Fibroblast of mammary gland (primary cell): ENCODE measurements around the gene ACOX3.

Experiments used
- DNase-seq: peaks from one replicate; pipeline ENCODE4 v3.0.0-alpha.2; 2010; ENCODE audit warnings: low read depth
- H3K4me3 ChIP-seq: 2 replicates; pipeline ENCODE4 v1.5.1; 2011; ENCODE audit warnings: low read depth, mild to moderate bottlenecking, low read length, moderate library complexity; ENCODE audit not compliant: control insufficient read depth
- CTCF ChIP-seq: conservative IDR thresholded peaks from 2 replicates; pipeline ENCODE4 v1.5.1; 2011; ENCODE audit warnings: low read depth, low read length, inconsistent platforms; ENCODE audit not compliant: control insufficient read depth, insufficient read depth

Gene ACOX3

DNA sequence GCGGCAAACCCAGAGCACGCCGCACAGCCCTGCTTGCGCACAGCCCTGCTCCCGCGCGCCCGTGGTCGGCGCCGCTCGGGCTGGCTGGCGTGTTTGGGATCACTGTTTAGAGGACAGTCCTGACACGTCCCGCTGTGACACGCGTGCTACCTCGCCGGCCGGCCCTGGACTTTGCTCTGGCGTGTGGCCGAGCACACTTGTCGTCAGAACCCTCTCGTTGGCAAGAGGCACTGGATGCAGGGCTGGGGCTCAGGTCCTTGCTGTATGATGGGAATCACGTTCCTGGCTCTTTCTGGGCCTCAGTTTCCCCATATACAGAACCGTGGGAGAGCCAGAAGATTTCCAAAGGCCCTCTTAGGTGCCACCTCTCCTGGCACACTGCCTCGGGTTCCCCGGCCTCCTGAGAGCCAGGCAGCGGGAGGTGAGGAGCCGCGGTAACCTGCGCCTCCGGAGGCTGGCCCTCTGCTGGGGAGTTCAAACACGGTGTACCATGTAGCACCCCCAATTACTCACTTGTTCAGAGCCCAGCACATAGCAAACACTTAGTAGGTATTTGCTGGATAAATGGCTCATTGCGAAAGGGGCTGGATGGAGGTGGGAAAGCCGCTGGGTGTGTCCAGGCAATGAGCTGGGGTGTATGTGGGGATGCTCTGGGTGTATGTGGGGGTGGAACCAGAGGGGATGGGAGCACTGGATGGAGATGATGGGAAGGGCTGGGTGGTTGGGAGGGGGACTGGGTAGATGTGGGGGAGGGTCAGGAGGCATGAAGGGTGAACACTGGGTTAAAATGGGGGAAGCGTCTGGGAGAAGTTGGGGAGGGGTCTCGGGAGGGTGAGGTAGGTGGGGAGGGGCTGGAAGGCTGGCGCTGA is 94.3 kb downstream of the ACOX3 start:
- TF ChIP-seq CTCF: no peak
- no peak for DNase-seq
- no peak overlapping the region for H3K4me3 ChIP-seq

- no peak for TF ChIP-seq CTCF
- no peak for DNase-seq
- H3K4me3 ChIP-seq: no peak overlapping the region
Measured at GRCh38 chr4:8345053-8345945, 95.2 kb downstream of the ACOX3 start.

DNA sequence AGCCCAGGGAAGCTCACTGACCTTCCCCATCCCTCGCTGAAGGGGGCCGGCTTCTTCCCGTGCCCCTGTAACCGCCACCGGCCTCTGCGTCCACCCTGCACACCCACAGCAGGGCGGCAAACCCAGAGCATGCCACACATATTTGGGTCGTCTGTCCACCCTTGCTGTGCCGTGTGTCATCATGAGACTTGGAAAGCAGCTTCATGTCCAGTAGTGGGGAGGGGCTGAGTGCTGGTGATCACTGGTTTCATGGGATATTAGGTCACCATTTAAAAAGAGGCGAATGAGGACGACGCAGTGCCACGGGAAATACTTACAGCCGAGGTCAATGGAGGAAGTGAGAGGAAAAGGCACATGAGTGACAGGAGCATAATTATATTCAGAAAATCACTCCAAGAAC is 96.1 kb downstream of the ACOX3 start:
- H3K4me3 ChIP-seq: no peak overlapping the region
- no peak for DNase-seq
- TF ChIP-seq CTCF: no peak

- DNase-seq: no peak
- no peak for TF ChIP-seq CTCF
Measured at GRCh38 chr4:8343967-8344331, 96.6 kb downstream of the ACOX3 start.

DNA sequence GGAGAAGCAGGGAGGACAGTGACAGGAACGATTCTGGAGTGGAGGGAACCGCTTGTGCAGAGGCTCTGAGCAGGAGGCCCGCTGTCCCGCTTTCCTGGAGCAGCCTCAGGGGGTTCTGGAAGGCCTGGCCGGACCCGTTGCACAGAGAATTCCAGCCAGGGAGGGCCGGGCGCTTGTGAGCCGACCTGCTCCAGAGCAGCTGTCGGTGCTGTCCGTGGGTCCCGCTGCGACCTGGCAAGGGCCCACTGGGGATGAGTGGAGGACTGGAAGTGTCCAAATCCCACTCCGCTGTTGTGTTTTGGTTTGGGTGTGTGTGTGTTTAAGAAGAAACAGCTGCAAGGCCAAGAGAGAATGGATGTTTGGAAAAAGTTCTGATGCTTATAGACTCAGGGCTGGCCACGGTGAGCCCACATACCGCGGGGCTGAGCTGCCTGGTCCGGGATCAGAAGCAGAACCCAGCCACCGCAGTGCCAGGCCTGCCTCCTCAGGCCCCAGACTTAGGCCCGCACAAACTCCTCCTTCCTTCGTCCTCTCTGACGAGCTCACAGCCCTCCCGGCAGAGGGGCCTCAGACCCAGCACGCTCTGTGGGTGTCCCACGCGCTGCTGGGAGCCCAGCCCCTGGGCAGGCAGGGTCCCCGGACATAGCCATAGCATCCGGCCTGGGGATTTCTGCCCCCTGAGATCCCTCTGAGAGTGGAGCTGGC is 97.1 kb downstream of the ACOX3 start:
- H3K4me3 ChIP-seq: no peak overlapping the region
- no peak for DNase-seq
- TF ChIP-seq CTCF: no peak

More at GRCh38 chr4:8343967-8344331, 96.6 kb downstream of the ACOX3 start:
- H3K4me3 ChIP-seq: no peak overlapping the region

GRCh38 chr4:8342651-8343261 is 97.8 kb downstream of the ACOX3 start:
- TF ChIP-seq CTCF: no peak
- no peak overlapping the region for H3K4me3 ChIP-seq
- no peak for DNase-seq
